ENCODE data around the gene ABCC1.

DNA sequence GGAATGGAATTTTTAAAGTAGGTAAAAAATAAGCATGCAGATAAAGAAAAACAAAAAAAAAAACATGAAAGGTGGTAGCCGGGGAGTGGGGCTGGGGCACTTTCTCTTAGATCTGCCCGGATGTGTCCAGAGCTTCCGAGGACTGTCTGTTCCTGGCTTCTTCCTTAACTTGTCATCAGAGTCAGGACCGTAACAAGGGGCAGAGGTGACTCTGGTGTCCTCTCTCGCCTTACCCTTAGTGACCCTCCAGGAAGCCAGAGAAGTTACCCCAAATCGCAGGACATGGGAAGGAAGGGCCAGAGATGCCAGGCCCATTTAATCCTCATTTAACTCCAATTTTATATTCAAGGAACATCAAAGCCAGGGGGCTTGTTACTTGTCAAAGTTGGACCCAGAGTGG is 158.4 kb downstream of the ABCC1 start:
- TF ChIP-seq, protein P1, sequence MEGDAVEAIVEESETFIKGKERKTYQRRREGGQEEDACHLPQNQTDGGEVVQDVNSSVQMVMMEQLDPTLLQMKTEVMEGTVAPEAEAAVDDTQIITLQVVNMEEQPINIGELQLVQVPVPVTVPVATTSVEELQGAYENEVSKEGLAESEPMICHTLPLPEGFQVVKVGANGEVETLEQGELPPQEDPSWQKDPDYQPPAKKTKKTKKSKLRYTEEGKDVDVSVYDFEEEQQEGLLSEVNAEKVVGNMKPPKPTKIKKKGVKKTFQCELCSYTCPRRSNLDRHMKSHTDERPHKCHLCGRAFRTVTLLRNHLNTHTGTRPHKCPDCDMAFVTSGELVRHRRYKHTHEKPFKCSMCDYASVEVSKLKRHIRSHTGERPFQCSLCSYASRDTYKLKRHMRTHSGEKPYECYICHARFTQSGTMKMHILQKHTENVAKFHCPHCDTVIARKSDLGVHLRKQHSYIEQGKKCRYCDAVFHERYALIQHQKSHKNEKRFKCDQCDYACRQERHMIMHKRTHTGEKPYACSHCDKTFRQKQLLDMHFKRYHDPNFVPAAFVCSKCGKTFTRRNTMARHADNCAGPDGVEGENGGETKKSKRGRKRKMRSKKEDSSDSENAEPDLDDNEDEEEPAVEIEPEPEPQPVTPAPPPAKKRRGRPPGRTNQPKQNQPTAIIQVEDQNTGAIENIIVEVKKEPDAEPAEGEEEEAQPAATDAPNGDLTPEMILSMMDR (IDR thresholded peaks at IDR 0.05): no peak
- TF ChIP-seq CREB1 (CRISPR knock-in tag; IDR thresholded peaks at IDR 0.05): no peak
- TF ChIP-seq IRF2 (CRISPR knock-in tag; IDR thresholded peaks at IDR 0.05; ENCODE audit: borderline replicate concordance, low read depth): no peak
- no peak for TF ChIP-seq RELA (CRISPR knock-in tag; IDR thresholded peaks at IDR 0.05; ENCODE audit: borderline replicate concordance)

Measured in WTC11 (cell line).